OCI-LY3 (cell line): Measurements from ENCODE around the gene DNAH17.

Experiments
- H2AFZ ChIP-seq: fragments of 200-600, 300-600 bp; shearing (Covaris generic); 2 replicates; pipeline ENCODE4 v1.6.0; 2014; ENCODE audit warnings: antibody characterized with exemption, low read depth, low read length
- H3K27ac ChIP-seq: fragments of 200-600, 300-600 bp; sonication (generic); 2 replicates; pipeline ENCODE4 v1.5.1; 2014; ENCODE audit warnings: mild to moderate bottlenecking, low read length, moderate library complexity, mixed read lengths
- H3K27me3 ChIP-seq: fragments of 200-600, 300-600 bp; sonication (generic); 2 replicates; pipeline ENCODE4 v1.6.1; 2014; ENCODE audit warnings: low read depth, low read length, mixed read lengths
- H3K36me3 ChIP-seq: fragments of 200-600, 300-600 bp; sonication (generic); replicated peaks from 2 replicates; pipeline ENCODE3; 2014; ENCODE audit warnings: low read depth, low read length, mixed read lengths
- H3K4me1 ChIP-seq: fragments of 300-600, 200-600 bp; sonication (generic); 2 replicates; pipeline ENCODE4 v1.6.1; 2014; ENCODE audit warnings: low read length, mixed read lengths
- H3K4me2 ChIP-seq: fragments of 200-600, 300-600 bp; sonication (generic); 2 replicates; pipeline ENCODE4 v1.6.1; 2014; ENCODE audit warnings: low read length, mixed read lengths
- H3K4me3 ChIP-seq: fragments of 300-600, 200-600 bp; sonication (generic); 2 replicates; pipeline ENCODE4 v1.5.1; 2014; ENCODE audit warnings: antibody characterized with exemption, mild to moderate bottlenecking, low read length, moderate library complexity
- H3K79me2 ChIP-seq: fragments of 300-600, 200-600 bp; shearing (Covaris generic); 2 replicates; pipeline ENCODE4 v1.6.1; 2014; ENCODE audit warnings: mild to moderate bottlenecking, low read length, mixed read lengths
- H3K9ac ChIP-seq: fragments of 300-600, 200-600 bp; shearing (Covaris generic); 2 replicates; pipeline ENCODE4 v1.6.0; 2014; ENCODE audit warnings: mild to moderate bottlenecking, low read length, moderate library complexity
- H3K9me3 ChIP-seq: fragments of 200-600, 300-600 bp; shearing (Covaris generic); 2 replicates; pipeline ENCODE4 v1.6.1; 2014; ENCODE audit warnings: low read length, mixed read lengths; ENCODE audit not compliant: insufficient read depth
- H4K20me1 ChIP-seq: fragments of 200-600, 300-600 bp; sonication (generic); 2 replicates; pipeline ENCODE4 v1.6.1; 2016; ENCODE audit warnings: low read length, mixed read lengths; ENCODE audit not compliant: insufficient read depth
- EZH2phosphoT487 ChIP-seq: fragments of 200-600 bp; shearing (Covaris generic); IDR thresholded peaks from 2 replicates; pipeline ENCODE4 v1.6.1; 2018; ENCODE audit warnings: antibody characterized with exemption, mixed run types, low read depth
- TF ChIP-seq, protein P1 (sequence below): fragments of 200-600, 300-600 bp; sonication (generic); IDR thresholded peaks from 2 replicates; pipeline ENCODE4 v1.5.1; 2014; ENCODE audit warnings: antibody characterized with exemption, low read length, low read depth

Gene DNAH17

DNA sequence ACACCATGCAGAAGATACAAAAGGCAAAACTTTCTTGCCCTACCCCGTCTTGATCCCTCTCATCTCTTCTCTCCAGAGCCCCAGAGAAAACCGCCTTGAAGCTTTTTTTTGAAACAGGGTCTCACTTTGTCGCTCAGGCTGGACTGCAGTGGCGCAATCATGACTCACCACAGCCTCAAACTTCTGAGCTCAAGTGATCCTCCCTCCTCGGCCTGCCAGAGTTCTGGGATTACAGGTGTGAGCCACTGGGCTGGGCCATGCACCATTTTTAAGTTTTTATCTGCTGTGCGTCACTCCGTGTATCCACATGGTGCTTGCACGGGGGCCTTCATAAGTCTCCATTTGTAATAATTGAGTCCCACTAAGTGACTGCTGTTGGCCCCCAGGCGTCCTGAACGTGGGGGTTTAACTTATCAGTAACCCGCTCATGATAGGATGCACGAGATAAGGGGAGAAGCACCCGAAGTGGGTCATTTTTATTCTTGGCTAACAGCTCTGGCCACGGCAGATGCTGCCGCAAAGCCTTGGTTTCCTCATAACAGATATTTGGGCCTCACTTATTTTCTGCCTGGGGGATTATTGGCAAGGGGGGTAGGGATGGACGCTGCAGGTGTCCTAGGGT lies 8.6 kb downstream of the DNAH17 start:
- Histone ChIP-seq H3K4me2 (no peak overlapping the region), H3K9ac (no peak overlapping the region), H3K36me3 (no peaks in the 10 kb centered on the region)

DNA sequence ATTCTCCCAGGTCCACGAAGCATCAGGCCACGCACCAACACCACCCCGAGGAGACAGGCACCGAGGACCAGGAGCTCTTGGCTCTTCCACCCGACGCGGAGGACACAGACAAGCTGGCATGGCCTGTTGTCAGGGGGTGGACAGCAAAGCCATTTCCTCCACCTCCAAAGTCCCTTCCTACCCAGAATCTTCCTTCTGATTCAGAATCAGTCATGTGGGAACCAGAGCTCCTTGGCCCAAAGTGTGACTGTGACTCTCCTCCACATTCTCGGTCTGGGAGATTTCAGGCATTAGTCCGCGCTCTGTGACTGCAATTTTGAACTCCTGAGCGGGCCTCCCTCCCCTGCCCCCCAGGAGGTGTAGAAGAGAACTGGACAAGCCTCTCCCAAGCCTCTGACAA lies 9.2 kb downstream of the DNAH17 start:
- Histone ChIP-seq H3K27ac (no peak overlapping the region), H3K27me3 (peaks cover 20% of the 10 kb centered on the region), H3K36me3 (no peaks in the 10 kb centered on the region), H3K9ac (no peak overlapping the region), H3K4me1 (peaks cover 13% of the 10 kb centered on the region), H3K9me3 (no peaks in the 10 kb centered on the region), H3K4me3 (no peak overlapping the region), H3K79me2 (no peaks in the 10 kb centered on the region), H2AFZ (no peak overlapping the region), H3K4me2 (no peak overlapping the region), H4K20me1 (no peaks in the 10 kb centered on the region)
- TF ChIP-seq, protein P1, sequence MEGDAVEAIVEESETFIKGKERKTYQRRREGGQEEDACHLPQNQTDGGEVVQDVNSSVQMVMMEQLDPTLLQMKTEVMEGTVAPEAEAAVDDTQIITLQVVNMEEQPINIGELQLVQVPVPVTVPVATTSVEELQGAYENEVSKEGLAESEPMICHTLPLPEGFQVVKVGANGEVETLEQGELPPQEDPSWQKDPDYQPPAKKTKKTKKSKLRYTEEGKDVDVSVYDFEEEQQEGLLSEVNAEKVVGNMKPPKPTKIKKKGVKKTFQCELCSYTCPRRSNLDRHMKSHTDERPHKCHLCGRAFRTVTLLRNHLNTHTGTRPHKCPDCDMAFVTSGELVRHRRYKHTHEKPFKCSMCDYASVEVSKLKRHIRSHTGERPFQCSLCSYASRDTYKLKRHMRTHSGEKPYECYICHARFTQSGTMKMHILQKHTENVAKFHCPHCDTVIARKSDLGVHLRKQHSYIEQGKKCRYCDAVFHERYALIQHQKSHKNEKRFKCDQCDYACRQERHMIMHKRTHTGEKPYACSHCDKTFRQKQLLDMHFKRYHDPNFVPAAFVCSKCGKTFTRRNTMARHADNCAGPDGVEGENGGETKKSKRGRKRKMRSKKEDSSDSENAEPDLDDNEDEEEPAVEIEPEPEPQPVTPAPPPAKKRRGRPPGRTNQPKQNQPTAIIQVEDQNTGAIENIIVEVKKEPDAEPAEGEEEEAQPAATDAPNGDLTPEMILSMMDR = no peak

More for the DNA sequence above, 8.6 kb downstream of the DNAH17 start:
- H2AFZ ChIP-seq = no peak overlapping the region
- peaks cover 15% of the 10 kb centered on the region for H3K27me3 ChIP-seq
- no peak for TF ChIP-seq EZH2phosphoT487
- TF ChIP-seq, protein P1 = no peak
- no peaks in the 10 kb centered on the region for H4K20me1 ChIP-seq
- H3K9me3 ChIP-seq = no peaks in the 10 kb centered on the region
- peaks cover 15% of the 10 kb centered on the region for H3K4me1 ChIP-seq
- H3K4me3 ChIP-seq = no peak overlapping the region
- no peak overlapping the region for H3K27ac ChIP-seq
- H3K79me2 ChIP-seq = no peaks in the 10 kb centered on the region

DNA sequence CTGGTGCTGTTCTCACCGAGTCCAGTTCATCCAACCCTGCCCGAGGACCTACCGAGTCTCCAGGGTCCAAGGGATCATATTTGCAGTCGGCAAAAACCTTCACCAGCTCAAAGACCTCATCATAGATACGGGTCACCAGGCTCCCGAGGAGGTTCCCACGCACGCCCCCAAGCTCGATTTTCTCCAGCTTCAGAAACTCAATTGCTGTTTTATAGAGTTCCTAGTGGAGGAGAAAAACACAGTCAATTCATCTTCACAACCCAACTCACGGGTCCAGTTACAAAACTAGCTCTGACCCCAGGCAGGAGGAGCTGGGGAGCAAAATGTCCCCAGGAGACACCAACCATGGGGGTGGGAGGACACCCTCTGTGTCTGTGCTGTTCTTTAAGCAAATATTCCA lies 10.2 kb downstream of the DNAH17 start:
- TF ChIP-seq, protein P1 = no peak
- TF ChIP-seq EZH2phosphoT487 = no peak
- Histone ChIP-seq H3K4me2 (no peak overlapping the region), H4K20me1 (no peaks in the 10 kb centered on the region), H3K36me3 (no peaks in the 10 kb centered on the region), H3K9me3 (no peaks in the 10 kb centered on the region), H3K4me1 (peaks cover 3% of the 10 kb centered on the region), H3K9ac (no peak overlapping the region), H3K4me3 (no peak overlapping the region), H2AFZ (no peak overlapping the region), H3K79me2 (no peaks in the 10 kb centered on the region), H3K27me3 (peaks cover 20% of the 10 kb centered on the region), H3K27ac (no peak overlapping the region)

GRCh38 chr17:78563189-78564145 lies 13.7 kb downstream of the DNAH17 start:
- Histone ChIP-seq H3K4me1 (no peaks in the 10 kb centered on the region), H3K27ac (no peak overlapping the region), H3K9me3 (no peaks in the 10 kb centered on the region), H4K20me1 (no peaks in the 10 kb centered on the region), H3K79me2 (no peaks in the 10 kb centered on the region), H3K9ac (no peak overlapping the region), H3K4me2 (no peak overlapping the region), H3K4me3 (no peak overlapping the region), H2AFZ (no peak overlapping the region), H3K27me3 (peaks cover 20% of the 10 kb centered on the region), H3K36me3 (no peaks in the 10 kb centered on the region)
- TF ChIP-seq, protein P1 = no peak
- TF ChIP-seq EZH2phosphoT487 = no peak
